C4-2B (cell line): ENCODE data around the gene DGKE.

Source experiments
- CTCF ChIP-seq: fragments of 450-650 bp; conservative IDR thresholded peaks from 2 replicates; pipeline ENCODE4 v1.5.1; 2017; ENCODE audit warnings: mild to moderate bottlenecking
- ZFX ChIP-seq: fragments of 450-650 bp; IDR thresholded peaks from 2 replicates; pipeline ENCODE4 v1.6.1; 2017

GRCh38 chr17:56883616-56884015 is 49.7 kb downstream of the DGKE start:
- TF ChIP-seq CTCF (no peak), ZFX (no peak)
